GM04504 (cell line): Measurements from ENCODE around the gene RBBP5.

Source experiments
- DNase-seq: peaks from one replicate; pipeline ENCODE4 v3.0.0-alpha.2; 2012; ENCODE audit warnings: low read depth

RBBP5 gene

DNA sequence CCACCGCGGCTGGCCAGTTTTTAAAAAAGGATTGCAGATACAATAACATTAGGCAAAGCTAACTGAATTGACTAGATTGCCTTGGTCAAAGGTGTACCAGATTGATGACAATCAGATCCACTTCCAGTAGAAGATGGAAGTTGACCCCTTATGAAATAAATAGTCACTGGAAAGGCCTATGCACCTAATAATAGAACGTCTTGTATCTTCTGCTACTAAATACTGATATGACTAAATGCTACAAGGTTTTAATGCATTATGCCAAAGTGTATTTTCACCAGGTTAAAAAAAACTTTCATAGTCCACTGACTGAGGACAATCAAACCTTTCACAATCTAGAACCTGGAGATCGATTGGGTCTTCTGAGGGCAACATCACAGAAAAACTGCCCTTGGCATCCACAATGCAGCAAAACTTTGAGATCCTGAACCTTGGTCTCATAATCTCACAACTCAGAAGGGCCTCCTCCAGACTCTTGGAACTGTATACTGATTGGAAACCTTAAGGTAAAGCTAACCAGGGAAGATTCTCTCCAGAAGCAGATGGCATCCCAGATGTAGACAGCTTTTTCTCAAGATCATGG is 7.8 kb upstream of the RBBP5 start:
- DNase-seq, result no peak

DNA sequence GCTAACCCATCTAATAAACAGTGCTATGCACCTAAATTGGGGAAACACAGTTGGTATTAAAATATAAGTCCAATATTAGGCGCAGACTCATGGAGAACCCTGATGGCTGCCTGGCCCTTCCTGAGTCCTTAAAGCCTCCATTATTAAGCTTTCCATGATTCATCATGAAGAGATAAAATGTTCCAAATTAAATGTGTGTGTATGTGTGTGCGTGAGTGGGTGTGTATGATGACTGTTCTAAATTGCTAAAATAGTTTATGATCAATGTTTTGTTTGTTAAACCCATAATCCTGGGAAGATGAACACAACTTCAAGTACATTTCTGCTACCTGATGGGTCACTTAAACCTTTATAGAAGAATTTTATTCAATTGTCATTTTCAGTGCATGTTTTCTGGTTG is 6.3 kb upstream of the RBBP5 start:
- DNase-seq, result no peak

DNA sequence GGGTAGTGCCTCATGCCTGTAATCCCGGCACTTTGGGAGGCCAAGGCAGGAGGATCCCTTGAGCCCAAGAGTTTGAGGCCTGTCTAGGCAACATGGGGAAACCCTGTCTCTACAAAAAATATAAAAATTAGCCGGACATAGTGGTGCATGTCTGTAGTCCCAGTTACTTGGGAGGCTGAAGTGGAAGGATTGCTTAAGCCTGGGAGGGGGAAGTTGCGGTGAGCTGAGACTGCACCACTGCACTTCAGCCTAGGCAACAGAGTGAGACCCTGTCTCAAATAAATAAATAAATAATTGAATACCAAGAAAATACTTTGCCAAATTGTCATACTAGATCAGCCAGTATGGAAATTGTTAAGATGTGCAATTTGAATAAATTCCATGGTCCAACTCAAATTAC is 5.9 kb upstream of the RBBP5 start:
- DNase-seq, result no peak

DNA sequence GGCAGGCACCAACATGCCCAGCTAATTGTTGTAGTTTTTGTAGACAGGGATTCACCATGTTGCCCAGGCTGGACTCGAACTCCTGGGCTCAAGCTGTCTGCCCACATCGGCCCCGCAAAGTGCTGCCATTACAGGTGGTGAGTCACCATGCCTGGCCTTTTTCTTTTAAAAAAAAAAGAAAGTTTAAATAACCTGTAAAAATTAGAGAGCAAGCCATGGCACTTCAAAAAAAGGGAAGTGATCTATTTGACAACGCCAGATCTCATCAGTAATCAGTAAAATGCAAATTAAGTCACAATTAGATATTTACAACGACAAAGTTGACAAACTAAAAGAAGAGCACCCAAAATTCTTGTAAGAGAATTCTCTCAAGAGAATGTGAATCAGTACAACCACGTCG is 2.9 kb upstream of the RBBP5 start:
- no peak for DNase-seq

DNA sequence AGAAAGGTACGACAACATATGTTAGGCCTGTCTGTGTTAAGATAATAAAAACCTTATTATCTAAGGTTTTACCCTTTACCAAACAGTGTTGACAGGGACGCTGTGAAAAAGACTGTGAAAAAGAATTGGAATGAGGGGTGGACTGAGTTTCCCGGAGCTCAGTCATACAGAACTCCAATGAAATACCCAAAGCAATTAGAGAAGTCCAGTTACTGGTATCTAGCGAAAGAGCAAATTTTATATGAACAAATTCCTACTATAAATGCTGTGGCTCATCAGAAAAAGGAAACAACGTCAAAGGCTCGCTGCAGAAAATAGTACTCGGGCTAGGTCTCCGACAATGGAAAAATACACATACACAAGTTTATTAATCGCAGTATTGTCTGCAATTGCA is 708 bp upstream of the RBBP5 start:
- no peak for DNase-seq

DNA sequence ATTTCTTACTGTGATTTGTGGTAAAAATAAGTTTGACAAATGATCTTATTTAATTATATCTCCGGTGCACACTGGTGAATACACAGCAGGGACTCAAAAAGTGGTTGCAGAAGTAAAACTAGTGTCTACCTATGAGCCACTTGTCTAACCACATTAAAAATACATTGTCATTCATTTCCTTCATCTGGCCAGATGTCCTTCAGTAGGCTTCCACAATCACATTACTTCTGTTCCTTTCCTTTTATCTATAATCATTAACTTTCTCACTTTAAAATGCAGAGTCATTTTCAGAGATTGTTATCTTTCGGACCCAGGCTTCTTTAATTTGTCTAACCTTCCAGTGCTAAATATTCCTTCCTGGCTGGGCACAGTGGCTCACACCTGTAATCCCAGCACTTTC is 3.0 kb downstream of the RBBP5 start:
- DNase-seq, result no peak

DNA sequence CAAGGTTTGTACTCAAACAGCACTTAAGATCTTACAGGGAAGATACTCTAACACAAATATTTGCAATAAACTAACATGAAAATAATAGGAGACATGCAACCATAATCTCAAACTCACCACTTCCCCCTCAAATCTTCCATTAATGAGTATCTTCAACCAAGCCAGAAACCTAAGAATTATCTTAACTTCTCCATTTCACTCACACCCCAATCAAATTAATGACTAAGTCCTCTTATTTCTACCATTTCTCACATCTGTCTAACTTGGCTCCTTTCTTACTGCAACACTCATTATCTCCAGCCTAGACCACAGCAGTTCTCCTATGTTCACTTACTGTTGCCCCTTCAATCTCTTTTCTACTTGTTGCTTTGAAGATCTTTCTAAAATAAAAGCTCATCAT is 10.4 kb downstream of the RBBP5 start:
- DNase-seq, result no peak

DNA sequence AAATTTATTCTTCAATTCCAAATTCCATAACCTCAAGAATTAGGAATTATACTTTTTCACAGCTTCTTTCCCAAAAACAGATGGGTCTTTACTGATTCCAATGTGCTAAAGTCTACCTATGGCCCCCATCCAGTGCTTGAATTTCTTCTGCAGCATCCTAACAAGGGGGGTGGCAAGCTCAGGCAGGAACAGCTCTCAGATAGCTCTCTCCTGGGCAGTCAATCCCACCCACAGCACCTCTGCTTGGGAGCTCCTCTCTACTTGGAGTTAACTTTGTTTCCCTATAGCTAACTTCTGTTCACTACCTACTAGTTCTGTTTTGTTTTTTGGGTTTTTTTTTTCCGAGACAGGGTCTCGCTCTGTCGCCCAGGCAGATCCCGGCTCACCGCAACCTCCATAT is 12.1 kb downstream of the RBBP5 start:
- DNase-seq, result no peak

DNA sequence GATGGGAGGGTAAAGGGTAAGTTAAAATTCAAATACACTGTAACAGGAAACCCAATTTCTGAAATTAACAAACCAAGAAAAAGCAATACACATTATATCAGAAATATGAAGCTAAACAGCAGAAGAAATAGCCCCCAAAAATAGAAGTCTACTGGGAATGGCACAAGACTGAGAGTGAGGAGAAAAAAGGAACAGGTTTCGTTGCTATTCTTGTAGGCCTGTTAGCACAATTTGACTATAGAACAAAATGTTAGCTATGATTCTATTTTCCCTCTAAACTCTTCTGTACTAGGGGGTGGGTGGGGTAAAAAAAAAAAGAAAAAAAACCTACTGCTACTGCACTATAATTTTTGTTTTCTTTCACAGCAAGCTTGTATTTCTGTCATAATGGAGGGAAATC is 12.5 kb downstream of the RBBP5 start:
- DNase-seq, result no peak

DNA sequence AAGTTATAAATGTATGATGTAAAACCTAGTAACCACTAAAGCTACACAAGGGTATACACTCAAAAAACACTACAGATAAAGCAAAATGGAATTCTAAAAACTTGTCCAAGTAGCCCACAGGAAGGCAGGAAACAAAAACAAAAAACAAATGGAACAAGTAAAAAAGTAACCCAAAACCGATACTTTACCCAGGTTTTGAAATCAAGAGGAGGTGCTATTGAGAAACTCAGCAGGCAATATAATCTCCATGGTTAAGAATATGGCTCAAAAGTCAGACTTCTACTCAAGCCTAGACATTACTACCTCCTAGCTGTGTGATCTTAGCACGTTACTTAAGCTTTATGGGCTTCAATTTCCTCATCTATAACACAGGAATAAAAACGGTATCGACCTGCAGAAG is 13.3 kb downstream of the RBBP5 start:
- DNase-seq, result no peak

DNA sequence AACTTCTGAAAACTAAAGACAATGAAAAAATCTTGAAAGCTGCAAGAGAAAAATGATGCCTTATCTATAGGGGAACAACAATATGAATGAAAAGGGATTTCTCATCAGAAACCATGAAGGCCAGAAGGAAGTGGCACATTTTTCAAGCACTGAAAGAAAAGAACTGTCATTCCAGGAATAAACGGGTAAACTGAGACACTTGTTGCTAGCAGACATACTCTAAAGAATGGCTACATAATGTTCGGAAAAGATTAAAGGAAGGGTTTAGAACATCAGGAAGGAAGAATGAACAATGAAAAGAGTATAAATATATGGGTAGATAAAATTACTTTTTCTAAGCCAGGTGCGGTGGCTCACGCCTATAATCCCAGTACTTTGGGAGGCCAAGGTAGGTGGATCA is 14.5 kb downstream of the RBBP5 start:
- no peak for DNase-seq

DNA sequence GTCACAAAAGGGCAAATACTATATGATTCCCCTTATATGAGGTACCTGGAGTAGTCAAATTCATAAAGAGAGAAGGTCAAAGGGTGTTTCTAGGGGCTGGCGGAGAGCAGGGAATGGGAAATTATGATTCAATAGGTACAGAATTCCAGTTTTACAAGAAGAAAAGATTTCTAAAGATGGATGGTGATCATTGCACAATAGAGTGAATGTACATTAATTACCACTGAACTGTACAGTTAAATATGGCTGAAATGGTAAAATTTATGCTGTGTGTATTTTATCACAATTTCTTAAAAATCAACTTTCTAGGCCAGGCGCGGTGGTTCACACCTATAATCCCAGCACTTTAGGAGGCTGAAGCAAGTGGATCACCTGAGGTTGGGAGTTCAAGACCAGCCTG is 19.4 kb downstream of the RBBP5 start:
- DNase-seq, result no peak

DNA sequence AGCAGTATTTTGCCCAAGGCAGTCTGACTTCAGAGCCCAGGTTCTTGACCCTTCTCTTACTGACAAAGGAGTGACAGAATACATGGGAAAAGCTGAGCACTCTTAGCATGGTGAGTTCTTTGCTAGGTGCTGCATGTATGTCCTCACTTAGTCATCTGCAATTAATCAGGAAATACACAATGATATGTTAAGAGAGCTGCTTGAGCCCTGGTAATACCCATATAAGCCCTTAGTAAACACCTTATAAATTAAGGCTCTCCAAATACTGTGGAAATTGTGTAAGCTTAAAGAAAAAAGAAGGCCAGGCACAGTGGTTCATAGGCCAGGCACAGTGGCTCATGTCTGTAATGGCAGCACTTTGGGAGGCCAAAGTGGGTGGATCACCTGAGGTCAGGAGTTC is 23.5 kb downstream of the RBBP5 start:
- no peak for DNase-seq

DNA sequence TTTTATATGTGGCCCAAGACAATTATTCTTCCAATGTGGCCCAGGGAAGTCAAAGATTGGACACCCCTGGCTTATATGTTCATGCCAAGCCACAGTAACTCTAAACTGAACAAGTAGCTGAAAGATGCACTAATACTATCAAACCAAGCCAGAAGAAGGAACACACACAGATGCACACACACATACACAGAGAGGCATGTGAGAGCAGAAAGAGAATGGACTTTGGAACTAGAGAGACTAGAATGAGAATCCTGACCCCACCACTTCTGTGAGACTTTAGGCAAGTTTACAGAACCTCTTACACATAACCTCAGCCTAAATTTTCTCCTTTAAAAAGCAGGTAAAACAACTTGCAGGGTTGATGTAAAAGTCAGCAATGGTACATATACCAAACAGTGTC is 26.4 kb downstream of the RBBP5 start:
- DNase-seq, result no peak

DNA sequence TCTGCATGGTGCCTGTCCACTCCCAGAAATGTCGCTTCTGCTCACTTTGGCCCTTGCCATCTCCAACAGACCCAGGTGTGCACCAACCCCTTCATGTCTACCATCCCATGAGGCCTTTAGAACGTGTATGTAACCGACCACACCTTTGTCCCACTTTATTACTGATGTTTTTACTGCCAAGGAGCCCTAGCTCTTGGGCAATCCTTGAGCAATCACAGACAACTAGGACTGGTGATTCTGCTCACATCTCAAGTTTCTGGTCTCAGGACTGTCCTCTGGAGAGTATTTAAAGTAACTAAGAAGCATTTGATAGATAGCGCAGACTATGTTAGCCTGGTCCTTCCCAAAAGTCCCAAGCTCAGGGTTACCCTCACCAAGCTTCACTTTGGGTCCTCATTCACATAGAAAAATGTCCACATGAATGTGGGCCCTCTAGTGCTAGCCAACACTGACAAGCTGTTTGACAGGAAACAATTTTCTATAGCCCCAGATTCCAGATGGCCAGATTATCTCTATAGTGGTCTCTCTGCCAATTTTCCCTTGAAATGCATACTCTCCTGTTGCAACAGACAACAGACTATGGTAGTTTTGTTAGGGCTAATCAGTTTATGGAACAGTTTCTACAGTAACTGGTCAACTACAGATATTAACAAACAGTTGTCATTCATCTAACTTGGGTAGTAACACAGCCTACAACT is 30.6 kb downstream of the RBBP5 start:
- peak; percentile 18 for DNase-seq

DNA sequence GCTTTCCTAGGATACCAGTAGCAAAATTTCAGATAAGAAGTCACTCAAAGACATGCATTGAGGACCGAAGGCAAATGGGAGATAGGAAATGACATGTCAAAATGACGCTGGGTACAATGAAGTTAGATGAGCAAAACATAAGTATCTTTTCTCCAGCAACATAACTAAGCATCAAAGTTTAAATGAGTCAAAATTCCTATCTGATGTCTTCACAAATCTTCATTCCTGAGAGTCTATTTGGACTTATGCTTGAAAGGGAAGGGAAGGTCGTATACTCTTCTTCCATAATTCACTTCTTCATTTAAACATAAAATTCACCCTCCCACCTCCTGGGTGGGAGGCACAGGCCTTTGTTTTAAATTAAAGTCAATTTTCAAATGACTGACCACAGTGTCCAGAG is 33.4 kb downstream of the RBBP5 start:
- DNase-seq, result no peak

DNA sequence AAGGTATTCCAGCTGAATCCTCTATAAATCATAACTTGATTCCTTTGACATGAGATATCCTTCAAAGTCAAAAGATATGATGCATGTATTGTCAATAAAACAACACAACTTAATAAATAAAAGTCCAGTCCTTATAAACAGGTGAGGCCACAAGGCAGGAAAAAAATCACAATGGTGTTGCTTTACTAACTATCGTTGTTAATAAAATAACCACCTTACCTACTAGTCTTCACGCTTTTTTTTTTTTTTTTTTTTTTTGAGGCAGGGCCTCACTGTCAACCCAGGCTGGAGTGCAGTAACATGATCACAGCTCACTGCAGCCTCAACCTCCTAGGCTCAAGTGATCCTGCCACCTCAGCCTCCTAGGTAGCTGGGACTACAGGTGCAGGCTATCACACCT is 37.4 kb downstream of the RBBP5 start, which contains the start of gene TMEM81:
Gene TMEM81 (minus strand): TSS at position 101 of the 400 bp plus-strand sequence. CDS start 140 bp downstream, outside the sequence.
- DNase-seq, result no peak

DNA sequence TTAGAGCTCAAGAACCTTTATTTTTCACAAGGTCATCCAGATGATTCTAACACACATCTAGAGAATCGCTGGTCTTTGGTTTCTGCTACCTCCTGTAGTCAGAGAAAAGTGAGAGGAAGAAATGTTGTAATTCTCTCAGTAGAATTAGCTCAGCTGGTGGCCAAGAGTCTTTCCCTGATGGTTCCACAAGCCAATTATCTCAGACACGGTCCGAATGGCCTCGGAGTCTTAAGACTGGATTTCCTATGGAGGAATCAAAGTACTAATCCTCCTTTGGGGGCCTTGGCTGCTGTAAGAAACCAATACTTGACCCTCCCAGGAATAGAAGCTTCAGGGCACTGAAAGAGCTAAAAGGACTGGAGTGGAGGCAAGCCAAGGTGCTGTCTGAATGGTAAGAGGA is 39.3 kb downstream of the RBBP5 start:
- no peak for DNase-seq

DNA sequence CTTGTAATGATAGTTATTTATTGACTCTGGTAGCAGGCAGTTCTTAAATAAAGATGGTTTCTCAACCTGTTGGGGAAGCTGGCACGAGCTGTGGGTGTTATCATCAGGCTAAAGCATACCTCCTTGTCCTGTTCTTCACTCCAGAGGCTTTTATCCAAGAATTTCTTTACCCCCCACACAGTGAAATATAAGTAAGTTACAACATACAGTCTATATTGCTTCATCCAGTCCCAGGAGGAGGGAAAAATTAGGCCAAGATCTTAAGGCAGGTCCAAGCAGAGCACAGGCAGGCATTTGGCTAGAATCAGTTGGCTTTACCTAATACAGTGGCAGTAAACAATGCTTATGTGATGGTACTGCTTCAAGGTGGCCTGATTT is 43.9 kb downstream of the RBBP5 start:
- DNase-seq, result no peak

DNA sequence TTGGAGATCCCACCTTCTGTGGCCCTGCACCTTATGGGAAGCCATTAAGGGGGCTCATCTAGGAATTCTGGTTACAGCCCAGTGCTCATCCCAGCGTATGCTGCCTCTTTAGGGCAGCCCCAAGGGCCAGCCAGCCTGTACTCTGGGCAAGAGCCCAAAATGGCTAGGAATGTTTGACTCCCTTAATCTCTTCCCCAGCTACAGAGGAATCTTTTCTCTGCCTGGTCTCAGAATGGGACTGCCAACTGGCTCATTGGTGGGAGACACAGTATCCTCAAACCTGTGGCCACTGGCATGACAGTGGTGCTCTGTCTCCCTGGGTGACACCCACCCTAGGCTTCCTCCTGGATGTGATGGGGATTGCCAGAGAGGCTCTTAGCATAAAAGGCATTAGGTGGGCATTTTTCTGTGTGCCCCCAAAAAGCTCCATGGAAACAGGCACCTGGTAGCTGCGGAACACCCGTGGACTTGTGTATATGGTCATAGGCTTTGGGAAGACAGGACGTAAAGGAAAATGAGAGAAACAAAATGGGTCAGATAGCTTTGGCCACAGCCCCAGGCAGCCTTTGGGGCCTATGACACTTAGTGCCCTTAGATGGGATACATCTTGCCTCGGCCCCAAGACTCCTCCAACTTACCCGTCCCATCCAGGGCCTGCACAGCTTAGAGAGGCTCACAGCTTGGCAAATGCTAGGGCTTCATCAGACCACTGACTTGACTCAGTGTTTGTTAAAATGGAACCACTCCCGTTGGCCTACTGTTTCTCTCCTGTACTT is 44.4 kb downstream of the RBBP5 start:
- DNase-seq, result no peak

DNA sequence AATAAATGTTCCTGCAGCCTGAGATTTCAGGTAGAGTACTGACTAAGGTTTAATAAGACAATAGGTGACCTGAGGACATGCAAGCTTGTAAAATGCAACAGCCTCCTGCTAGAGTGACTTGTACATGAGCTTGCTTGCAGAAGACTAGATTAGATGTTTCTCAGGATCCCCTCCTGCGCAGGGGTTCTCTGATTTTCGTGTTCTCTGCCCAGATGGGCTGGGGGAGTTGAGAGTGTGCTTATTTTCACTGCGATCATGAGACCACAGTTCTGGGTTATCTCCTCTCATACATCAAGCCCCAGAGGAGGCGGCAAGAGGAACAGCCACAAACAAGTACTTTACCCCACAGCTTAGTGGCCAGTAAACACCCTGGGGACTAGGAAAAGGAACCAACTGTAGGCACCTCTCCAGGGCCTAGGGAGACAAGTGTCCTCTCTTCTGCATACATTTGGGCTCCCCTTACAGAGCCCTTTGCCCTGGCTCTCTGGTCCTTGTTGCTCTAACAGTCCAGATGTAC is 45.5 kb downstream of the RBBP5 start:
- DNase-seq, result no peak

DNA sequence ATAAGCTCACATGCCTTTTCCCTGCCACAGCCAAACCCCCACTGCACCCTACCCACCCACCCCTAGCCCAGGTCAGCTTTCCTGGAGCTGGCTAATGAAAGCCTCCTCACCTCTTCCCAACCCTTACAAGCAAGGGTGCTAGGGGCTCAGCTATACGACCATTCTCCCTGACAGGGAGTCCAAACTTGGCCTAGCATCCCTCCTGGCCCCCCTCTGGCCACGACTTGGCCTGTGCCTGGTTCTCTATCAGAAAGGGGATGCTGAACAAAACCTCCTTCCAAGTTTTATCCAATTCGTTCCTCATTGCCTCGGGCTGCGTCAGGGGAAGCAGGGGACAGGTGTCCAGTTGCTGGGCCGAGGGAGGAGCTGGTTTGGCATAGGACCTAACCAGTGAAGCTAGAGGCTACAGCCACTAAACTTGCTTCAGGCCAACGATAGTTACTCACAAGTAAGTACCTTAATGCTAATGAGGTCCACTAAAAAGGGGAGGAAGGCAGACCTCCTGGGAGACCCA is 46.1 kb downstream of the RBBP5 start:
- no peak for DNase-seq

DNA sequence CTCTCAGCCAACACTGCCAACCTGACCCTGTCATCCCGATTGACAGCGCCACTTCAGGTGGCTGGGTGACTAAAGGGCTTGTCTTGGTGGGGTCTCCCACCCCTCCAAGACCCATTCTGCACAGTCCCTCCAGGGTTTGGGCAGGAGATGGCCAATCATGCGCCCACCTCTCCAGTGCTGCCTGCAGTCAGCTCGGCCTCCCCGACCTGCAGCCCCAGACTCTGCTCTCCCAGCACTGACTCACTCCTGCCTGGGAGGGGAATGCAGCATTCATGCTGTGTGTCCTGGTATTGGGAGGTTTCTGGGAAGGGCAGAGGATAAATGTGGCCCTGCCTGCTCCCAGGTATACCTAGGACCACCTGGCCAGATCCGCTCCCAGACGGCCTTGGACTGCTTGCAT is 47.3 kb downstream of the RBBP5 start:
- DNase-seq, result no peak
